ENCODE measurements around the gene RPS21. TPM values are rescaled to one million over a fixed set of nuclear protein-coding genes. Genes with fewer than 3 reads are reported as not detected.

The RPS21 gene
- total and polyA plus RNA-seq, 2 of the 13 experiments (the other 11 are each of a cell fraction or from before 2014, with no cell fraction given), result 2,647 to 11,063 TPM

GRCh38 chr20:62367633-62368391, 19.1 kb upstream of the RPS21 start (continued):
- peak; percentile 57; the same call in 1 of the 2 replicates for TF ChIP-seq ZNF577 (CRISPR knock-in tag; IDR thresholded peaks at IDR 0.05; ENCODE audit: borderline replicate concordance, low read depth)
- TF ChIP-seq SCMH1 (CRISPR knock-in tag; IDR thresholded peaks at IDR 0.05; ENCODE audit: borderline replicate concordance), result no peak
- peak; percentile 25 for TF ChIP-seq FOXC1 (CRISPR knock-in tag; IDR thresholded peaks at IDR 0.05; ENCODE audit: borderline replicate concordance)
- no peak for TF ChIP-seq HNRNPH1 (optimal IDR thresholded peaks at IDR 0.05; ENCODE audit: low read depth, low read length)
- TF ChIP-seq, protein P1, sequence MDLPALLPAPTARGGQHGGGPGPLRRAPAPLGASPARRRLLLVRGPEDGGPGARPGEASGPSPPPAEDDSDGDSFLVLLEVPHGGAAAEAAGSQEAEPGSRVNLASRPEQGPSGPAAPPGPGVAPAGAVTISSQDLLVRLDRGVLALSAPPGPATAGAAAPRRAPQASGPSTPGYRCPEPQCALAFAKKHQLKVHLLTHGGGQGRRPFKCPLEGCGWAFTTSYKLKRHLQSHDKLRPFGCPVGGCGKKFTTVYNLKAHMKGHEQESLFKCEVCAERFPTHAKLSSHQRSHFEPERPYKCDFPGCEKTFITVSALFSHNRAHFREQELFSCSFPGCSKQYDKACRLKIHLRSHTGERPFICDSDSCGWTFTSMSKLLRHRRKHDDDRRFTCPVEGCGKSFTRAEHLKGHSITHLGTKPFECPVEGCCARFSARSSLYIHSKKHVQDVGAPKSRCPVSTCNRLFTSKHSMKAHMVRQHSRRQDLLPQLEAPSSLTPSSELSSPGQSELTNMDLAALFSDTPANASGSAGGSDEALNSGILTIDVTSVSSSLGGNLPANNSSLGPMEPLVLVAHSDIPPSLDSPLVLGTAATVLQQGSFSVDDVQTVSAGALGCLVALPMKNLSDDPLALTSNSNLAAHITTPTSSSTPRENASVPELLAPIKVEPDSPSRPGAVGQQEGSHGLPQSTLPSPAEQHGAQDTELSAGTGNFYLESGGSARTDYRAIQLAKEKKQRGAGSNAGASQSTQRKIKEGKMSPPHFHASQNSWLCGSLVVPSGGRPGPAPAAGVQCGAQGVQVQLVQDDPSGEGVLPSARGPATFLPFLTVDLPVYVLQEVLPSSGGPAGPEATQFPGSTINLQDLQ (CRISPR knock-in tag; IDR thresholded peaks at IDR 0.05), result 0 out of 2 replicates have a peak, but pooled peaks have one; percentile 74
- no peak for TF ChIP-seq HCFC1 (IDR thresholded peaks at IDR 0.05; ENCODE audit: low read depth, low read length)
- no peak for TF ChIP-seq SYNCRIP (IDR thresholded peaks at IDR 0.05; ENCODE audit: insufficient read depth, low read depth, low read length)
- TF ChIP-seq, protein P2, sequence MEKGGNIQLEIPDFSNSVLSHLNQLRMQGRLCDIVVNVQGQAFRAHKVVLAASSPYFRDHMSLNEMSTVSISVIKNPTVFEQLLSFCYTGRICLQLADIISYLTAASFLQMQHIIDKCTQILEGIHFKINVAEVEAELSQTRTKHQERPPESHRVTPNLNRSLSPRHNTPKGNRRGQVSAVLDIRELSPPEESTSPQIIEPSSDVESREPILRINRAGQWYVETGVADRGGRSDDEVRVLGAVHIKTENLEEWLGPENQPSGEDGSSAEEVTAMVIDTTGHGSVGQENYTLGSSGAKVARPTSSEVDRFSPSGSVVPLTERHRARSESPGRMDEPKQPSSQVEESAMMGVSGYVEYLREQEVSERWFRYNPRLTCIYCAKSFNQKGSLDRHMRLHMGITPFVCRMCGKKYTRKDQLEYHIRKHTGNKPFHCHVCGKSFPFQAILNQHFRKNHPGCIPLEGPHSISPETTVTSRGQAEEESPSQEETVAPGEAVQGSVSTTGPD (CRISPR knock-in tag; IDR thresholded peaks at IDR 0.05), result no peak
- TF ChIP-seq TSC22D2 (CRISPR knock-in tag; IDR thresholded peaks at IDR 0.05; ENCODE audit: borderline replicate concordance), result peak; percentile 82; the same call in 1 of the 2 replicates
- peak; percentile 95 for TF ChIP-seq ZNF607 (CRISPR knock-in tag; IDR thresholded peaks at IDR 0.05; ENCODE audit: borderline replicate concordance)
- TF ChIP-seq U2AF1 (optimal IDR thresholded peaks at IDR 0.05; ENCODE audit: low read depth, low read length), result peak; percentile 90
- no peak for TF ChIP-seq TAF15 (IDR thresholded peaks at IDR 0.05; ENCODE audit: low read depth, low read length, poor library complexity, severe bottlenecking)
- no peak for TF ChIP-seq CREM (IDR thresholded peaks at IDR 0.05)
- no peak for TF ChIP-seq CREM (CRISPR knock-in tag; IDR thresholded peaks at IDR 0.05)
- peak; percentile 87 for TF ChIP-seq ZSCAN29 (CRISPR knock-in tag; conservative IDR thresholded peaks at IDR 0.05)
- TF ChIP-seq HDAC2 (CRISPR knock-in tag; IDR thresholded peaks at IDR 0.05), result peak; percentile 47; the same call in 1 of the 2 replicates
- TF ChIP-seq HNF4A (CRISPR knock-in tag; IDR thresholded peaks at IDR 0.05), result peak; percentile 56; the same call in 1 of the 2 replicates
- no peak for TF ChIP-seq ZKSCAN5 (CRISPR knock-in tag; IDR thresholded peaks at IDR 0.05)
- TF ChIP-seq FOXO1 (CRISPR knock-in tag; IDR thresholded peaks at IDR 0.05), result peak; percentile 40; the same call in 1 of the 2 replicates
- TF ChIP-seq, protein P3, sequence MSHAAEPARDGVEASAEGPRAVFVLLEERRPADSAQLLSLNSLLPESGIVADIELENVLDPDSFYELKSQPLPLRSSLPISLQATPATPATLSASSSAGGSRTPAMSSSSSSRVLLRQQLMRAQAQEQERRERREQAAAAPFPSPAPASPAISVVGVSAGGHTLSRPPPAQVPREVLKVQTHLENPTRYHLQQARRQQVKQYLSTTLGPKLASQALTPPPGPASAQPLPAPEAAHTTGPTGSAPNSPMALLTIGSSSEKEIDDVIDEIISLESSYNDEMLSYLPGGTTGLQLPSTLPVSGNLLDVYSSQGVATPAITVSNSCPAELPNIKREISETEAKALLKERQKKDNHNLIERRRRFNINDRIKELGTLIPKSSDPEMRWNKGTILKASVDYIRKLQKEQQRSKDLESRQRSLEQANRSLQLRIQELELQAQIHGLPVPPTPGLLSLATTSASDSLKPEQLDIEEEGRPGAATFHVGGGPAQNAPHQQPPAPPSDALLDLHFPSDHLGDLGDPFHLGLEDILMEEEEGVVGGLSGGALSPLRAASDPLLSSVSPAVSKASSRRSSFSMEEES (CRISPR knock-in tag; IDR thresholded peaks at IDR 0.05), result no peak; the same call in 1 of the 2 replicates
- TF ChIP-seq TFAP4 (IDR thresholded peaks at IDR 0.05; ENCODE audit: borderline replicate concordance, low read depth), result no peak; the same call in 1 of the 2 replicates
- TF ChIP-seq ZNF546 (CRISPR knock-in tag; conservative IDR thresholded peaks at IDR 0.05), result peak; percentile 85; the same call in 1 of the 2 replicates
- TF ChIP-seq ZNF75D (CRISPR knock-in tag; IDR thresholded peaks at IDR 0.05; ENCODE audit: borderline replicate concordance), result no peak
- peak; percentile 77 for TF ChIP-seq ZEB1 (IDR thresholded peaks at IDR 0.05; ENCODE audit: insufficient replicate concordance, low read depth)

Data from HepG2 (cell line).